GM12892 (cell line): ENCODE results near the gene RPL13.
"Not testable (repeated sequence)": the region's sequence is repeated elsewhere in the genome, so short reads cannot be mapped to it uniquely, and the experiment has no call there.

Experiments
- DNase-seq: peaks from one replicate; pipeline ENCODE4 v3.0.0; 2011; ENCODE audit not compliant: insufficient read length
- FAIRE-seq: peaks from 2 replicates; lab custom pipeline; 2011; peaks lifted over from hg19 to GRCh38; lab: Jason Lieb, UNC
- POLR2A ChIP-seq: IDR thresholded peaks from 2 replicates; pipeline ENCODE4 v1.6.1; 2011; ENCODE audit warnings: low read depth, low read length, control low read depth
- POLR2AphosphoS5 ChIP-seq: IDR thresholded peaks from 2 replicates; pipeline ENCODE4 v1.6.1; 2011; ENCODE audit warnings: low read depth, low read length, control low read depth
- TAF1 ChIP-seq: IDR thresholded peaks from 2 replicates; pipeline ENCODE4 v1.6.1; 2011; ENCODE audit warnings: low read depth, mild to moderate bottlenecking, control low read depth, low read length, borderline replicate concordance

The RPL13 gene

DNA sequence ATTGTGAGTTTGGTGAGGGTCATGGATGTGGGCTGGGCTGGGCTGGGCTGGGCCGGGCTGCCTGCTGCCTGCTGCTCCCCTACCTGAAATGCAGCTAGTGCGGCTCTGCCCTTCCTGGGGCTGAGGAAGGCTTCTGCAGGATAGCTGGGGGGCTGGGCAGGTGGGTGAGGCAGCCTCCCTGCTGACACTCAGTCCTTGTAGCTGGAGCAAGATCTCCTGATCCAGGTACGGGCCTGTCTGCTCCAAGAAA is 4.7 kb downstream of the RPL13 start:
- TF ChIP-seq POLR2AphosphoS5 (no peak), TAF1 (no peak), POLR2A (no peak)
- DNase-seq (no peak), FAIRE-seq (no peak)

DNA sequence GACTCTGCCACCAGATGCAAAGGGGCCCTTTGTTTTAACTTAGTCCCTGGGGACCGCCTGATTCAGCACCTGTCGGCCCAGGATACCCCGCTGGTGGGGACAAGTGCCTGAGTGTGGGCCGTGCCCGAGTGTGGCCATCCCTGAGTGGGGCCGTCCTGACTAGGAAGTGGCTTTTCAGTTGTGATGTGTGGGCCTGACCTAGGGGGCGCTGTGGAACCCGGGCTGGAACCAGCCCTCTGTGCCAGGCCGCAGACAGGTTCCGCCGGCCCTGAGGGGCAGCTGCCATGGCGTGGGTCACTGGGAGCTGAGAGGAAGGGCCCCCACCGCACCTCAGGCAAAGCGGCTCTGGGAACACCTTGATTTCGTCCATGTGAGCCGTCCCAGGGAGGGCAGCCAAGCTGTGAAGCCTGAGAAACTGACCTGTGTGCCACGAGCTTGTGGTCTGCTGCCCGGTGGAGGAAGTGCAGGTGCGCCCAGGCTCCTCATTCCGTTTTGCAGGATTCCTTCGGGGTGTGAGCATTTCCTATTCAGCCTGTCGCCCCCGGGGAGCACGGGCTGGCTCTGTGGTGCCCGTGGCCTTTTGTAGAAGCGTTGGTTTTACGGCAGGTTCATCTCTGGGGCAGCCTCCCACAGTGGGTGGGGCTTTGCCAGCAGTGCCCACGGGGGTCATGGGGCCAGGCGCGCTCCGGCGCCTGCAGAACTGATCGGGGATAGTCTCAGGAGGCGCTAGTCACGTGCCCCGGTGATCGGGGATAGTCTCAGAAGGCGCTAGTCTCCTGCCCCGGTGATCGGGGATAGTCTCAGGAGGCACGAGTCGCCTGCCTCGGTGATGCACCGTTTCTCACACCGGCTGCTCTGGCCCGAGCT is 5.3 kb downstream of the RPL13 start:
- DNase-seq: no peak
- no peak for FAIRE-seq
- TF ChIP-seq POLR2A: peak; percentile 62
- no peak for TF ChIP-seq TAF1
- no peak for TF ChIP-seq POLR2AphosphoS5

DNA sequence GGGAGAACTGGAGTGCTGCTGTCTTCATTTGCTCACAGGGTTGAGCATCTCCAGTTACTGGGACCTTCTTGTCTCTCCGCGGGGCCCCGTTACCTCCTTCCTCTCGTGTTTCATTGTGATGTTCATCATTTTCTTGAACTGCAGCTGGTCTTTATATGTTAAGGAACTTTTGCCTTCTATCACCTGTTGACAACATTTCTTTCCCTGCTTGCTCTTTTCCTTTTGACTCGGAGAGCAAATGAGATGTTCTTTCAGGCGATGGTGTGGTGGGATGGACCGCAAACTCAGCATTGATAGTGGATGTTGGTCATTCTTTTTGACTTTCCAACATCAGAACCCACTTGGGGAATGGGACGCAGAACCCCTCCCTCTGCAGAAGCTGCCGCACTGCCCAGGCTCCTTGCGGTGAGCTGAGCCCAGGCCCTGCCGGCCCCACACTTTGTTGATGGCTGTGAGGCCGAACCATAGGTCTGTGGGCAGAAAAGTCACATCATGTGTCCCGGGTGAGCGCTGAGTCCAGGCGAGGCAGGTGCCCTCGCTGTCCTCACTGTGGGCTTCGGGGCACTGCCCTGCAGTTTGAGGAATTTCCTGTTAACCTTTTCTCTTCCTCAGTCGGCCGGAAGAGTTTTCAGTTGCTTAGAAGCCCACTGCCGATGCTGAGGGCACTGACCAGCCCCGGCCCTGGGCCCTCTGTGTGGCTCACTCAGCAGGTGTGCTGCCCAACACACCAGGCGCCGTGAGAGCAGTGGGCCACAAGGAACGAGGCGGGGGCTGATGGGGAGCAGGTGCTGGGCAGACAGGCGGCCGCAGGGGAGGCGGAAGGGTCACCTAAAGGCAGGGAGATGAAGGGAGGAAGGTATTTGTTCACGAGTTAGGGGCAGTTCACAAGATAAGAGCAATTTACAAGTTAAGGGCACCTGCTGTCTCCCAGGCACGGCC is 7.4 kb downstream of the RPL13 start:
- no peak for FAIRE-seq
- no peak for DNase-seq
- TF ChIP-seq POLR2A (no peak), TAF1 (no peak), POLR2AphosphoS5 (no peak)

DNA sequence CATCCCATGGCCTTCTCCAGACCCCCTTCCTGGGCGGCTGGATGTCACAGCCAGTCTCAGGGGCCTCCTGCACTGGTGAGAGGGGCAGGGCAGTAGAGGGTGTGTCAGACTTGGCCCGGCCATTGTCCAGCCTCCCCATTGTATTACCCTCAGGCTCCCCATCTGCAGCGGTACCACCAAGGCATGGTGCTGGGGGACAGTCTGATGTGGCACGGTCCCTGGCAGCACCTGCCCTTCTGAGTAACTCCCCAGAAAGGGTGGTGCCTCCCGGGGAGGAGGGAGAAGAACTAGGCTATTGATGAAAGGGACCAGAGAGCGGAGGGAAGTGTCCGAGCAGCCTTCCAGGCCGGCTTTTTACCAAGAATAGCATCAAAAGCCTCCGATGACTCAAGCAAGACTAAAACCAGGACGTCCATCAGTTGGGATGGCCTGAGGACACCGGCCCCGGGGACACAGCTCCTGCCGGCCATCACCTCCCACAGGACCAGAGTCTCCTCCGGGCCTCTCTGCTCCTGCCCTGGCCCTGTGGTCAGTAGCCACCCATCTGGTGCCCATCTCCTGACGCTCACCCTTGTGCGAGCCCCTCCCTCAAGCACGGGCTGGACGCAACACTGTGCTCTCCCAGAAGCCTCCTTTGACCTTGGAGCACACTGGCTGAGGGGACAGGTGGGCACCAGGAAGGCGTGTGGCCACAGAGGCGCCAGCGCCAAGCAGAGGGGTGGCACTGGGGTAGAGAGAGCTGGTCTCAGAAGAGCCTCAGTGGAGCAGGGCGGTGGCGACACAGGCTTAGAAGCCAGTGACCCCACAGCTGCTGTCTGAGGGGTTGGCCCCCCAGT is 9.2 kb downstream of the RPL13 start:
- FAIRE-seq (no peak), DNase-seq (no peak)
- no peak for TF ChIP-seq TAF1
- TF ChIP-seq POLR2A: no peak
- TF ChIP-seq POLR2AphosphoS5: no peak

DNA sequence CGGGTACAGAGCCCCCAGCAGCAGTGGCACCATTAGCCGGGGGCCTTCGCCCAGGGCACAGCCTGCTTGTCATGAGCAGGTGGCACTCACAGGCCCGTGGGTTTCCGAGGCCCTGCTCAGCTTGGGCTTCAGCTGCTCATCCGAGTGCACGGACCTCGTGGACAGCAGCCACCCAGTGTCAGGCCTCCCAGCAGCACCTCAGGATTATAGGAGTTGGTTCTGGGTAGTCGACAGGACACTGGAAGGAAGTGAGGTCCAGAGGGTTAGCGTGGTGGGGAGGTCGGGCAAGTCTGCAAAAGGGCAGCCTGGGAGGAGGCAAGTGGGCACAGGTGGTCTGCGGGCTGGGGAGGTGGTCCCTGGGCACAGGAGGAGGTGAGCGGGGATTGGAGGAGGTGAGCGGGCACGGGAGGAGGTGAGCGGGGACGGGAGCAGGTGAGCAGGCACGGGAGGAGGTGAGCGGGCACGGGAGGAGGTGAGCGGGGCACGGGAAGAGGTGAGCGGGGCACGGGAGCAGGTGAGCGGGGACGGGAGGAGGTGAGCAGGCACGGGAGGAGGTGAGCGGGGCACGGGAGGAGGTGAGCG is 10.0 kb downstream of the RPL13 start:
- DNase-seq (no peak), FAIRE-seq (no peak)
- TF ChIP-seq TAF1: no peak
- no peak for TF ChIP-seq POLR2AphosphoS5
- TF ChIP-seq POLR2A: no peak

DNA sequence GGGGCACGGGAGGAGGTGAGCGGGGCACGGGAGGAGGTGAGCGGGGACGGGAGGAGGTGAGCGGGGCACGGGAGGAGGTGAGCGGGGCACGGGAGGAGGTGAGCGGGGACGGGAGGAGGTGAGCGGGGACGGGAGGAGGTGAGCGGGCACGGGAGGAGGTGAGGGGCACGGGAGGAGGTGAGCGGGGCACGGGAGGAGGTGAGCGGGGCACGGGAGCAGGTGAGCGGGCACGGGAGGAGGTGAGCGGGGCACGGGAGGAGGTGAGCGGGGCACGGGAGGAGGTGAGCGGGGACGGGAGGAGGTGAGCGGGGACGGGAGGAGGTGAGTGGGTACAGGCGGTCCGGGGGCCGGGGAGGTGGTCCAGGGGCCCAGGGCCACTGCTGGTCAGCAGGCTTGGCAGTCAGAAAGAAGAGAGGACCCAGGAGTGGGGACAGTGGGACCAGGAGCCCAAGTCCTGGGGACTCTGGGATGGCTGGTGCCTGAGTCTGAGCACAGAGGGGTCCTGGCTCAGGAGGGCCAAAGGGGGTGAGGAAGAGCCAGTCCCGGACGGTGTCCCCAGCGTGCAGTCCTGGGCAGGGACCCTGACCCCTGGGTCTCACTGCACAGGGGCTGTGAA is 10.6 kb downstream of the RPL13 start:
- not testable (repeated sequence) for FAIRE-seq, DNase-seq

DNA sequence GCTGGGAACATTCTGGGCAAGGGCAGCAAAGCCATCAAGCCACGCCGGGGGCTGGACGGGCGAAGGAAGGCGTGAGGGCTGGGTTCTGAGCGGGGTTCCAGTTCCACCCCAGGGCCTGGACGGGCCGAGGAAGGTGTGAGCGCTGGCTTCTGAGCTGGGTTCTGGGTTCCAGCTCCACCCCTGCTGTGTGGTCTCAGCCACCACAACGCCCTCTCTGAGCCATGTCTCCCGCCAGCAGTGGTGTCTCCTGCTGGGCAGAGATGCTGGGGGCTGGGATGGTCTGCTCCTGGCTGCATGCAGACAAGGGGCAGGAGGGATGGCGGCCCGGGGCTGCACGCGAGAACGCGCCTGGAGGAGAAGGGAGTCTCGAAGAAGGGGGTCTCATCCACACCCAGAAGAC is 11.2 kb downstream of the RPL13 start:
- FAIRE-seq: no peak
- no peak for TF ChIP-seq TAF1
- TF ChIP-seq POLR2AphosphoS5: no peak
- no peak for DNase-seq

DNA sequence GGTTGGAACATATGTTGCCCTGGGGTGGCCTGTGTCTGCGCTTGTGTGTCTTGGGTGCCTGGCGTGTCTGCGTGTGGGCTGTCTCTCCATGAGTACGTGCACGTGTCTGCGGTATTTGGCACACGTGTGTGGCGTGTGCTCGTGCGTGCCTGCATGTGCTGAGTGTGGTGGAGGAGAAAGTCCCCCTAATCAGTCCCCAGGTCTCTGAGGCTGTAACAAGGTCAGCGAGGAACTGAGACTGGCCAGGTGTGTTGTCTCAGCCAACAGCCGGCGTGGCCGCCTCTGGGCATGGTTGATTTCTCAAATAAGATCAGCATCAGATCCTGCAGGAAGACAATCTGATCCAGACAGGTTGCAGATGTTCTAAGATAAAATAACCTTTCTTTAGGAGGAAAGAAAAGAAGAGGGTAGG is 11.6 kb downstream of the RPL13 start:
- DNase-seq (no peak), FAIRE-seq (peak; percentile 90)

DNA sequence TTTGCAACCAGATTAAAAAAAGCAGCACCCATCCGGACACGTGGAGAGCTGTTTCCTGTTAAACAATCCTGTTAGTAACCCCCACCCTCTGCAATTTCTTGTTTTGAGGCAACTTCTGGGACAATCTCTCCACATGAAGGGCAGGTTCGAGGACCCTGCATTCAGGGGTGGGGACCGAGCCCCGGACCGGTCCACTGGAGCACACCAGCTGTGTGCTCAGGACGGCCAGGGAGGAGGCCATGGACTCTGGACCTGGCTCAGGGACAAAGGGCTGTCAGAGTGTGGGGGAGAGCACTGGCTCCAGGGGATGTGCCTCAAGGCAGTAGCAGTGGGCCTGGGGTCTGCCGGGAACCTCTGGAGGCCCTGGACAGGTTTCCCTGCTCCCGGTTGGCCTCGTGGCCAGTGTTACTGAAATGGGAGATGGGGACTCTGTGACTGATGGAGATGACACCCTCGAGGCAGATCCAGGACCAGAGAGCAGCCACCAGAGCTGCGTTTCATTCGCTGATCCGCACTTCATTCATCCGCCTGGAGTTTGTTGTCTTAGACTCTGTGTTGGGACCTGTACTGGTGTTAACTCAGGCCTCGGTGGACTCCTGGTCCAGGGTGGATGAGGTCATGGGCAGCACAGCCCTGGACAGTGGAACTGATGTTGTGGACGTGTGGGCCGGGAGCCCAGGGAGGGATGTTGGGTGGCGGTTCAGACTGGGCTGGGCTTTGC is 12.2 kb downstream of the RPL13 start:
- DNase-seq: no peak
- FAIRE-seq: no peak
- TF ChIP-seq POLR2AphosphoS5: no peak
- TF ChIP-seq TAF1: no peak
- no peak for TF ChIP-seq POLR2A

More for the DNA sequence above, 11.6 kb downstream of the RPL13 start:
- no peak for TF ChIP-seq TAF1
